ENCODE measurements around the gene SRSF11. TPM values are rescaled to one million over a fixed set of nuclear protein-coding genes. Genes with fewer than 3 reads are reported as not detected.

SRSF11 gene
- polyA plus RNA-seq, 1 donor from 2014 or later, result 514 TPM

- no peaks in the 10 kb centered on the region for H3F3A ChIP-seq (ENCODE audit: insufficient read depth, low read length, poor library complexity, severe bottlenecking)
- peaks cover 8% of the 10 kb centered on the region for H3K36me3 ChIP-seq (ENCODE audit: insufficient read depth, low read length)
- no peak overlapping the region for H3K4me3 ChIP-seq (ENCODE audit: low read length)
- TF ChIP-seq POLR2AphosphoS5 (IDR thresholded peaks at IDR 0.05) (no peak), CTCF (IDR thresholded peaks at IDR 0.05; ENCODE audit: poor library complexity, severe bottlenecking) (no peak), REST (IDR thresholded peaks at IDR 0.05; ENCODE audit: borderline replicate concordance) (no peak), RAD21 (conservative IDR thresholded peaks at IDR 0.05) (no peak), EP300 (conservative IDR thresholded peaks at IDR 0.05; ENCODE audit: poor library complexity, severe bottlenecking) (no peak), TAF1 (IDR thresholded peaks at IDR 0.05; ENCODE audit: low read depth) (no peak), MXI1 (conservative IDR thresholded peaks at IDR 0.05; ENCODE audit: poor library complexity, severe bottlenecking) (no peak), EZH2 (IDR thresholded peaks at IDR 0.05; ENCODE audit: borderline replicate concordance, insufficient read depth, low read length, poor library complexity, severe bottlenecking) (no peak), SMC3 (conservative IDR thresholded peaks at IDR 0.05; ENCODE audit: poor library complexity) (no peak)
- no peaks in the 10 kb centered on the region for H3K79me2 ChIP-seq (replicated peaks; ENCODE audit: insufficient read depth, low read length)
- no peak overlapping the region for H3K4me2 ChIP-seq (ENCODE audit: low read length)
- no peaks in the 10 kb centered on the region for H3K9me3 ChIP-seq (ENCODE audit: low read length)
- H3K9ac ChIP-seq (ENCODE audit: low read length), result no peak overlapping the region
- H3K9me2 ChIP-seq (ENCODE audit: insufficient read depth, low read length), result no peaks in the 10 kb centered on the region
- H2AFZ ChIP-seq (ENCODE audit: low read depth, low read length), result no peak overlapping the region
- H3K27me3 ChIP-seq (ENCODE audit: insufficient read depth, low read depth, low read length), result no peaks in the 10 kb centered on the region
- no peak overlapping the region for H3K27ac ChIP-seq (ENCODE audit: low read length)
- no peaks in the 10 kb centered on the region for H4K20me1 ChIP-seq (ENCODE audit: insufficient read depth)
Measured at GRCh38 chr1:70290218-70290617, 69.0 kb downstream of the SRSF11 start.

GRCh38 chr1:70293186-70293843 is 72.1 kb downstream of the SRSF11 start:
- Histone ChIP-seq H3K79me2 (replicated peaks; ENCODE audit: insufficient read depth, low read length) (no peaks in the 10 kb centered on the region), H3K36me3 (ENCODE audit: insufficient read depth, low read length) (peaks cover 8% of the 10 kb centered on the region), H3K4me3 (ENCODE audit: low read length) (no peak overlapping the region), H3K27me3 (ENCODE audit: insufficient read depth, low read depth, low read length) (no peaks in the 10 kb centered on the region), H3K4me2 (ENCODE audit: low read length) (no peak overlapping the region), H2AFZ (ENCODE audit: low read depth, low read length) (no peak overlapping the region), H4K20me1 (ENCODE audit: insufficient read depth) (no peaks in the 10 kb centered on the region), H3K9ac (ENCODE audit: low read length) (no peak overlapping the region), H3F3A (ENCODE audit: insufficient read depth, low read length, poor library complexity, severe bottlenecking) (no peaks in the 10 kb centered on the region), H3K9me2 (ENCODE audit: insufficient read depth, low read length) (no peaks in the 10 kb centered on the region), H3K9me3 (ENCODE audit: low read length) (no peaks in the 10 kb centered on the region), H3K27ac (ENCODE audit: low read length) (no peak overlapping the region)
- no peak for TF ChIP-seq POLR2AphosphoS5 (IDR thresholded peaks at IDR 0.05)
- no peak for TF ChIP-seq MXI1 (conservative IDR thresholded peaks at IDR 0.05; ENCODE audit: poor library complexity, severe bottlenecking)
- TF ChIP-seq EP300 (conservative IDR thresholded peaks at IDR 0.05; ENCODE audit: poor library complexity, severe bottlenecking), result no peak
- no peak for TF ChIP-seq SMC3 (conservative IDR thresholded peaks at IDR 0.05; ENCODE audit: poor library complexity)
- no peak for TF ChIP-seq EZH2 (IDR thresholded peaks at IDR 0.05; ENCODE audit: borderline replicate concordance, insufficient read depth, low read length, poor library complexity, severe bottlenecking)
- no peak for TF ChIP-seq RAD21 (conservative IDR thresholded peaks at IDR 0.05)
- TF ChIP-seq CTCF (IDR thresholded peaks at IDR 0.05; ENCODE audit: poor library complexity, severe bottlenecking), result no peak
- no peak for TF ChIP-seq TAF1 (IDR thresholded peaks at IDR 0.05; ENCODE audit: low read depth)
- no peak for TF ChIP-seq REST (IDR thresholded peaks at IDR 0.05; ENCODE audit: borderline replicate concordance)

Measured in neural cell (in vitro differentiated cells).